Activated CD8-positive, alpha-beta memory T cell treated with anti-CD3 and anti-CD28 coated beads, Interleukin-2, amount 10 ng/mL, durations not matched to agents 7 days and 5 days (primary cell): ENCODE results near the gene CTNNBL1. TPM values are rescaled to one million over a fixed set of nuclear protein-coding genes. Genes with fewer than 3 reads are reported as not detected.

Experiments
- ATAC-seq: fragments of 150-1000 bp; cut with Tn5 transposase; one replicate; pipeline ENCODE4 v1.10.0; 2021; ENCODE audit warnings: moderate library complexity
- CTCF ChIA-PET: fragments of 350-600 bp; sonication (Branson Sonifier 250); formaldehyde crosslinking; loops from one replicate; lab custom pipeline; 2021; ENCODE audit warnings: antibody characterized with exemption; lab: Charles Lee
- DNase-seq: peaks from one replicate; pipeline ENCODE4 v3.0.0-alpha.2; 2020
- H3K27ac Mint-ChIP-seq: one replicate; pipeline ENCODE4 v1.8.0; 2021; ENCODE audit warnings: mild to moderate bottlenecking, mixed read lengths
- H3K27me3 Mint-ChIP-seq: one replicate; pipeline ENCODE4 v1.8.0; 2021; ENCODE audit warnings: mixed read lengths
- H3K36me3 Mint-ChIP-seq: one replicate; pipeline ENCODE4 v1.8.0; 2021; ENCODE audit warnings: mild to moderate bottlenecking, mixed read lengths
- H3K4me1 Mint-ChIP-seq: one replicate; pipeline ENCODE4 v1.8.0; 2021; ENCODE audit warnings: mixed read lengths
- H3K4me3 Mint-ChIP-seq: one replicate; pipeline ENCODE4 v1.8.0; 2021; ENCODE audit warnings: mild to moderate bottlenecking, moderate library complexity, mixed read lengths
- H3K9me3 Mint-ChIP-seq: one replicate; pipeline ENCODE4 v1.8.0; 2022; ENCODE audit warnings: low read depth, mixed read lengths
- total RNA-seq, 2 experiments: library from RNA; stranded (reverse); gene quantifications; one replicate each; pipeline ENCODE4 v1.2.3, GENCODE V29; 2021

The CTNNBL1 gene
- total RNA-seq, 2 experiments from 2014 or later, result 79.8 to 90.2 TPM

DNA sequence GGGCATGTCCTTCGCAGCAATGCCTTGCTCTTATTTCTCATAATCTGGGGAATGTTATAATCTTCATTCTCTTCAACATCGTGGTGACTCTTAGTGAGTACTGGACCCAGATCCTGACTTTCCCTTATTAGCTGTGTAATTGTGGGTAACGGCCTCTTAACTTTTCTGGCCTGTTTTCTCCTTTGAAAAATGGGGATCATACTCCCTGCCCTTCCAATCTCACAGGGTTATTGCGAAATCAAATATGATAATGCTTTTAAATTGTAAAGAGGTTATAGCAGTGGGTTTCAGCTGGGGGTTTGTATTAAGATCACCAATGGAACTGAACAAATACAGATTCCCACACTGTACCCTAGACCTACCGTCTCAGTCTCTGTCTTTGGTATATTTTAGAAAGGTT is 77.1 kb downstream of the CTNNBL1 start:
- H3K27ac Mint-ChIP-seq, result no peak overlapping the region
- no peak for ATAC-seq

DNA sequence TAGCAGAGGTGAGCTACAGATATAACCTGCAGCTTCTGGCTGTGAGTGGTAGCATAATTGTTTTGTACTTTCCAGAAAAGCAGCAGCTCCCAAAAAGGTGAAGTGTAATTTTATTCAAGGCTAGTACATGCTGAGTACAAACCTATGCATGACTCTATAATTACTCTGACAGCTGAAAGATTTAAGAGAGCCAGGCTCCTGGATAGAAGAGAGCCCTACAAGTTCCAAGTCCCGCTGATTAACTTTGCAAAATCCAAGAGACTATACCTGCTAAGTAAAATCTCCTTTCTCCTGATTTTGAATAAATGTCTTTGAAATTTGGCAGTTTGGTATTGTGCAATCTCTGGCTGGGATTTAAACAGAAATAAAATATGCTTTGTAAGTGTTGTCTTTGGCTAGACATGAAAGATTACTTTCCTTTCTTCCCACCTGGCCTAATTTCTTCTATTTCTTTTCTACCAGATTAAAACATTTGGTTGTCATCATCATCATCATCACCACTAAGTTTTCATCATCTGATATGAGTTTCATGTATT is 79.5 kb downstream of the CTNNBL1 start:
- no peaks in the 10 kb centered on the region for H3K9me3 Mint-ChIP-seq
- no peaks in the 10 kb centered on the region for H3K27me3 Mint-ChIP-seq
- DNase-seq (no peak), ATAC-seq (no peak)
- H3K27ac Mint-ChIP-seq, result no peak overlapping the region
- H3K4me1 Mint-ChIP-seq, result peaks cover 4% of the 10 kb centered on the region
- H3K36me3 Mint-ChIP-seq, result peaks cover 27% of the 10 kb centered on the region
- H3K4me3 Mint-ChIP-seq, result no peak overlapping the region
- CTCF ChIA-PET, result no interaction called here

More for the DNA sequence above, 77.1 kb downstream of the CTNNBL1 start:
- H3K36me3 Mint-ChIP-seq, result peaks cover 25% of the 10 kb centered on the region
- CTCF ChIA-PET, result no interaction called here
- H3K27me3 Mint-ChIP-seq, result no peaks in the 10 kb centered on the region
- no peaks in the 10 kb centered on the region for H3K9me3 Mint-ChIP-seq
- no peak overlapping the region for H3K4me3 Mint-ChIP-seq
- no peak for DNase-seq
- H3K4me1 Mint-ChIP-seq, result peaks cover 4% of the 10 kb centered on the region

DNA sequence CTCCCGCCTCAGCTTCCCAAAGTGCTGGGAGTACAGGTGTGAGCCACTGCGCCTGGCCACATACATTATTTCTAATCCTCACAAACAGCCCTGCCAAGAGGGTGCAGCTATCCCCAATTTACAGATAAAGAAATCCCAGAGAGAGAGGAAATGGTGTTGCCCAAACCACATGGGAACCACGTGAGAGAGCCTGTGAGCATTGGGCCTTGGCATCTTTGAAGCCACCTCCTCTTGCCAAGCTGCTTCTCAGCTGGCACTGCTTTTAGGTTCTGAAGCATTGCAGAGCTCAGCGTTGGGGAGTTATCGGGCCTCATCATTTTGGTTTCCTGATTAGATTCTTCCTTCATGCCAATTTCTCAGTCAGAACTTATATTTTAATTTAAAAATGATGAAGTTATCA is 80.3 kb downstream of the CTNNBL1 start:
- Mint-ChIP-seq H3K4me3 (no peak overlapping the region), H3K4me1 (peaks cover 4% of the 10 kb centered on the region), H3K27ac (peak overlapping the region; percentile 44), H3K27me3 (no peaks in the 10 kb centered on the region), H3K36me3 (peaks cover 30% of the 10 kb centered on the region), H3K9me3 (no peaks in the 10 kb centered on the region)
- no peak for DNase-seq
- ATAC-seq, result no peak
- CTCF ChIA-PET, result no interaction called here

DNA sequence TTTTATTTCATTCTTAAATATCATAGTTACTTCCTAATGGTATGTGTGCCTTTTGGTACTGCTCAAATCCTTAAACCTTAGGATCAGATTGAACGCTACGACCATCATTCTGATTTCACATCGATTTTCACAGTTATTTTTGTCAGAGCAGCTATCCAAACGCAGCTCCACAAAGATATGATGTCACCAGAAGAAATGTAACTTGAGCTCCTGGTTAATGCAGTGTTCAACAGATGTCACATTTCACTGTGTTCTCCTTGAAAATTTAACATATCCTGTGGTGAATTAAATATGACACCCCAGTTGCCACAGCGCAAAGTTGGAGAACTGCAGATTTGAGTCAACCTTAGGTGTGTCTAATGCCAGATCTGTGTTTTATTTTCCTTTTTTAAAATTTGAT is 81.4 kb downstream of the CTNNBL1 start:
- Mint-ChIP-seq H3K36me3 (peaks cover 36% of the 10 kb centered on the region), H3K9me3 (no peaks in the 10 kb centered on the region), H3K27me3 (no peaks in the 10 kb centered on the region), H3K4me3 (no peak overlapping the region), H3K4me1 (peaks cover 4% of the 10 kb centered on the region), H3K27ac (no peak overlapping the region)
- ATAC-seq, result no peak
- CTCF ChIA-PET, result no interaction called here
- no peak for DNase-seq

DNA sequence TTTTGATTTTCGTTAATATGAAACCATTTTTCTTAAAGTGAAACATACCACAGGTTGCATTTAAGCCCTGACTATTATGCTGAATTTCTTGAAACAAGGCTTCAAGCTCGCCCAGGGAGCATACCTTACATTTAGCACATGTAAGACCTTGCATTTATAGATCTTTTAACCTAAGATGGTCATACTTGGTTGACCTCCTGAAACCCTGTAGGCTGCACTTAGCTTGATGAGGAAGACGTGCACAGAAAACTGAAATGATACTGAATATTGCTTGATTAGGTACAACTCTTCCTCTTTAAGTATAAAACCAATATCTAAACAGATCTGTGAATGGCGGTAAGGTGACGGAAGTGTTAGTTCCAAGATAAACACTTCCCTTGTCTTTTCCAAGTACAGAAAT is 82.2 kb downstream of the CTNNBL1 start:
- H3K4me3 Mint-ChIP-seq, result no peak overlapping the region
- no peak for ATAC-seq

DNA sequence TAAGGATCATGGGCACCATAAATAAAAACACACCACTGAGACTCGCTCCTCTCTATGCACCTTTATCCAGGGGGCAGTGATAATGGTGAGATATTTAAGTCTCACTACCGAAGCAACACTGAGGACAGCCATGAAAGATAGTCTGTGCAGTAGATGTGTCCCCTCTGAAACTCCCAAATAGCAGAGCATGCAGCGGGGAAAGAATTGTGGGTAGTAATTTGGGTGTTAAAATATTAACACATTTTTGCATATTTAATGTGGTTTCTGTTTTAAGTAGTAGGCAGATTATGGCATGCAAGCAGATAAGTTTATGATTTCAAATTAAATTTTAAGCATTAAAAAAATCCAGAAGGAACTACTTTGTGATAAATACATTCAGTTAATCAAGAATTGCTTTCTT is 82.7 kb downstream of the CTNNBL1 start:
- Mint-ChIP-seq H3K27me3 (no peaks in the 10 kb centered on the region), H3K4me1 (peaks cover 4% of the 10 kb centered on the region), H3K9me3 (no peaks in the 10 kb centered on the region), H3K27ac (no peak overlapping the region), H3K36me3 (peaks cover 34% of the 10 kb centered on the region), H3K4me3 (no peak overlapping the region)
- CTCF ChIA-PET, result no interaction called here
- no peak for ATAC-seq
- DNase-seq, result no peak

More for the DNA sequence above, 82.2 kb downstream of the CTNNBL1 start:
- CTCF ChIA-PET, result interaction anchor here (0.6 kb wide), 1 partner anchor 13 kb away, joined by 3 read pairs; no protein-coding TSS in a partner anchor
- H3K27ac Mint-ChIP-seq, result no peak overlapping the region
- no peak for DNase-seq
- peaks cover 4% of the 10 kb centered on the region for H3K4me1 Mint-ChIP-seq
- no peaks in the 10 kb centered on the region for H3K27me3 Mint-ChIP-seq
- H3K36me3 Mint-ChIP-seq, result peaks cover 35% of the 10 kb centered on the region
- no peaks in the 10 kb centered on the region for H3K9me3 Mint-ChIP-seq

DNA sequence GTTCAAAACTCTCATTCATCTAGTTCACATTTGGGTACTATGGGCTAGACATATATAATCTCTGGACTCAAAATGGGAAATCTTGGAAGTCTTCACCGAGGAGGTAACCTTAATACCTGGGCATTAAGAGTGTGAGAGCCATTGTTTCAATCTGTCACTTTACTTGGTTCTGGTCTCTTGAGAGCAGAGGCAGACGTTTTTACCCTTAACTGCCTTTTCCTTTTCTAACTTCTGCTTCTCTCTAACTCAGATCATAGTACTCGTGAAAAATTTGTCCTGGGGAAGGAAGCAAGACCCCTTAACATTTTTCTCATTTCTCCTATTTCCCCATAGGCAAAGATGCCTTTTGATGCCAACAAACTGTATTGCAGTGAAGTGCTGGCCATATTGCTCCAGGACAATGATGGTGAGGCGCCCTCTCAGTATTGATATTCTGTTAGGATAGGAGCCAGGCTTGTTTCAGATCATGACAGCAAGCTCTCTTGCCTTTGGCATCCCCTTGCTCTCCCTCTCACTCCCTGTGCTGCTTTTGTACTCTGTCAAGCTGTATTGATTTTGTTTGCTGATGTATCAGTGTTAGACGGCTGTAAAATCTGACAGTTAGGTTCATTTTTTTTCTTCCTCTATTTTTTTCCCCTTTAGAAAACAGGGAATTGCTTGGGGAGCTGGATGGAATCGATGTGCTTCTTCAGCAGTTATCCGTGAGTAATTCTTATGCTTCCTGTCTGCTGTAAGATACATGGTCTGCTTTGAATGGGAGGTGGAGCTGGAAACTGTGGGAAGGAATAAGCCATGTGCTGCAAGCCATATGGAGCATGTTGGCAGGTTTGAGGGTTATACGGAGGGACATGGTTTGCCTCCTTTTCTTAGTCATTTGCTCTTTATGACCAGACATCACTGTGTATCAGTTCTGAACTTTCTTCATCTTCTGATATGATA is 83.5 kb downstream of the CTNNBL1 start:
- H3K27me3 Mint-ChIP-seq, result no peaks in the 10 kb centered on the region
- no peak for DNase-seq
- no peak for ATAC-seq
- CTCF ChIA-PET, result no interaction called here
- H3K36me3 Mint-ChIP-seq, result peaks cover 38% of the 10 kb centered on the region
- no peak overlapping the region for H3K4me3 Mint-ChIP-seq
- H3K4me1 Mint-ChIP-seq, result peaks cover 4% of the 10 kb centered on the region
- H3K27ac Mint-ChIP-seq, result no peak overlapping the region
- H3K9me3 Mint-ChIP-seq, result no peaks in the 10 kb centered on the region

DNA sequence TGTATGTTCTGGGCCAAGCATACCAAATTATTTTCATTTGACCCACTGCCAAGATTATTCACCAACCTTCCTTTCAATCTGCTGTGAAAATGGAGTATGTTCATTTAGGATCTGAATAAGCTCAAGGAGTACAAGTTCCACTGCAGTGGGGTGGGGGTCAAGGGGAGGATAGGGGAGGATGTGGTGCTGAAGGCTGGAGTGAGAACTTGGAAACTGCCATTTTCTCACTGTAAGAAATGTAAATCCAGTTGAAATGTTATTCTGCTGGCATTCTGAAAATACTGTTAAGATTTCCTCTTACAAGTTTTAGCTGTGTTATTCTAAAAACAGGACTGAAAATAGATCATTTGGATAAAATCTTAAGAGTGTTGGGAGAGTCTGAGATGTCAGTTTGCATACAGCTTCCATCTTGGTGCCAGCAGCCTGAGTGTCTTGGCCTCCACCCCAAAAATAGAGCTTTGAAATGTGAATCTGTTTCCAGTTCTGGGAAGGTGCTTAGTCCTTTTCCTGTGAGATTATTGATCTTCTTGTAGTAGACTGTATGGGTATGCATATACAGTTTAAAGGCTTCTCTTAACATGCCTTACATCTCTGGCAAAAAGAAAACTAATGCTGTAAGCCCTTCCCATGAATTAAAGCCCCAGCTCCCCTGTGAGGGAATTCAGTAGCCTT is 84.3 kb downstream of the CTNNBL1 start:
- H3K4me1 Mint-ChIP-seq, result peaks cover 4% of the 10 kb centered on the region
- H3K36me3 Mint-ChIP-seq, result peaks cover 36% of the 10 kb centered on the region
- CTCF ChIA-PET, result no interaction called here
- ATAC-seq (no peak), DNase-seq (no peak)
- H3K27ac Mint-ChIP-seq, result no peak overlapping the region
- H3K27me3 Mint-ChIP-seq, result no peaks in the 10 kb centered on the region
- no peaks in the 10 kb centered on the region for H3K9me3 Mint-ChIP-seq
- no peak overlapping the region for H3K4me3 Mint-ChIP-seq

DNA sequence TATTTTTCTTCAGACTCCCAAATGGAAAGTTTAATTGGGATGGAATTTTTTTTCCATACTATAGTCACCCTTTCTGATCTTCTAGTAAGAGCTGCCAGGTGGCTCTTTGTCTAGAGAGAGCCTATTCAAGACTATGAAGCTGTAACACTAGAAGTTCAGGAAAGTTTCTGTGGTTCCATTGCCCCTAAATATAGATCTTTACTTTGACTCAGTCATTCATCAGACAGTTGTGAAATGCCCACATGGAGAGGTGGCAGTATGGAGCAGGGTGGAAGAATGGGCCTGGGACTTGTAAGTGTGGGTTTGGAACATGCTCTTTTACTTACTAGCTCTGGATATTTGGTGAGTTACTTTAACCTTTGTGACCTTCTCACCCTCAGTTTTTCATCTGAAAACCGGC is 87.8 kb downstream of the CTNNBL1 start:
- Mint-ChIP-seq H3K9me3 (no peaks in the 10 kb centered on the region), H3K27me3 (no peaks in the 10 kb centered on the region), H3K36me3 (peaks cover 47% of the 10 kb centered on the region), H3K27ac (no peak overlapping the region), H3K4me1 (no peaks in the 10 kb centered on the region), H3K4me3 (no peak overlapping the region)
- no peak for DNase-seq
- CTCF ChIA-PET, result no interaction called here
- no peak for ATAC-seq

DNA sequence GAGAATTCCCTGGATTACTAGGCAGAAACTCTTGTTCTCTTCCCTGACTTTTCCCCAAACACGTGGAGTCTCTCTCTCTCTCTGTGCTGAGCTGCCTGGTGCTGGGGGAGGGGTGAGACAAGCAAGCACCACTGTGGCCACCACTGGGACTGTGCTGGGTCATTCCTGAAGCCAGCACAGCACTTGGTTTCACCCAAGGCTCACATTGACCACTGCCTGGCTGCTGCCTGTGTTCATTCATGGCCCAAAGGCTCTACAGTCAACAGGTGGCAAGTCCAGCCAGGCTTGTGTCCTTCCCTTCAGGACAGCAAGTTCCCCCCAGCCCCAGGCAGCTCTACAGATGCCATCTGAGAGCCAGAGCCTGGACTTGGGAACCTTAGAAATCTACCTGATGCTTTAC is 92.2 kb downstream of the CTNNBL1 start:
- Mint-ChIP-seq H3K9me3 (no peaks in the 10 kb centered on the region), H3K27ac (no peak overlapping the region), H3K27me3 (no peaks in the 10 kb centered on the region), H3K4me3 (no peak overlapping the region), H3K36me3 (peaks cover 55% of the 10 kb centered on the region), H3K4me1 (no peaks in the 10 kb centered on the region)
- DNase-seq (no peak), ATAC-seq (no peak)
- CTCF ChIA-PET, result no interaction called here

DNA sequence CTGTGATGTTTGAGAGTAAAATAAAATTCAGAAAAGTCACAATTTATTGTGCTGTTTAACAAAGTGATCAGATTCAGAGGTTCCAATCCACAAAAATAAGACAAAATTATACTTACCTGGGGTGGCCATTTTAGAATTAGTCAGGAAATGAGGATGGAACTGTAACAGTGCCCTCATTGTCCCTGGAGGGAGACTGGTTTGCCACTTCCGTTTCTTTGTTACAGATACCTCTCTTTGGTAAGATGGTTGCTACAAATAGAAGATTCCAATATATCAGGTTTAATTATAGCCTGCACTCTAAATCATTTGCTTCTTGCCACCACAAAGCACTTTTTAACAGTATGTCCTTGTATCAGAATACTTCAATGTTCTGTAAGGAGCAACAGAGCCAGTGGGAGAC is 95.6 kb downstream of the CTNNBL1 start:
- CTCF ChIA-PET, result no interaction called here
- H3K4me1 Mint-ChIP-seq, result no peaks in the 10 kb centered on the region
- no peak for DNase-seq
- no peaks in the 10 kb centered on the region for H3K9me3 Mint-ChIP-seq
- H3K36me3 Mint-ChIP-seq, result peaks cover 59% of the 10 kb centered on the region
- no peak for ATAC-seq
- H3K4me3 Mint-ChIP-seq, result no peak overlapping the region
- H3K27ac Mint-ChIP-seq, result no peak overlapping the region
- no peaks in the 10 kb centered on the region for H3K27me3 Mint-ChIP-seq

DNA sequence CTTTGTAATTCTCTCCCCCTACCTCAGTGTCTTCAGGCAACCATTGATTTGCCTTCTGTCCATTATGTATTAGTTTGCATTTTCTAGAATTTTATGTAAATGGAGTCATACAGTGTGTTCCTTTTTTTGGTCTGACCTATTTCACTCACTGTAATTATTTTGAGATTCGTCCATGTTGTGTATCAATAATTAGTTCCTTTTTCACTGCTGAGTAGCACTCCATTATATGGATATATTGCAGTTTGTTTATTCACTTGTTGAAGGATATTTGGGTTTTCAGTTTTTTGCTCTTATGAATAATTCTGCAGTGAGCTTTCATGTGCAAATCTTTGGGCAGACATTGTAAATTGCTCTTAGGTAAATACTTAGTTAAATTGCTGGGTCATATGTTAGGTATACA is 97.1 kb downstream of the CTNNBL1 start:
- Mint-ChIP-seq H3K4me1 (no peaks in the 10 kb centered on the region), H3K9me3 (no peaks in the 10 kb centered on the region), H3K36me3 (peaks cover 52% of the 10 kb centered on the region), H3K27ac (no peak overlapping the region), H3K27me3 (no peaks in the 10 kb centered on the region), H3K4me3 (no peak overlapping the region)
- DNase-seq (no peak), ATAC-seq (no peak)
- CTCF ChIA-PET, result interaction anchor here (0.7 kb wide), 1 partner anchor 14 kb away, joined by 3 read pairs; no protein-coding TSS in a partner anchor

DNA sequence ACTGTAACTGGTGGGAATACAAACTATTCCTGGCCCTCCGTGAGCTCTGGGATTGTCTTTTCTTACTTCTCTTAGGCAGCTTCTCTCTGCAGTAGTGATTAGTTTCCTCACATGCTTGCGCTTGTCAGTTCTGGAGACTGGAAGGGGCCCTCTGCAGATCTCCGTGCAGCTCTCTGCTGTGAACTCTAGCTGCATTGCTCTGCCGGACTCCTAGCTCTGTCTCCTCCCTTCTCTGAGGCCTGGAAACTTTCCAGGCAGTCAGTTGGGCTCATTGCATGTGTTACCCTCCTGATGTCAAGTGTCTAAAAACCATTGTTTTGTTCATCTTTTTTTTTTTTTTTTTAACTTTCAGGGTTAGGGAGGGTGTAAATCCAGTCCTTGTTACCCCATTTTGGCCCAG is 102.3 kb downstream of the CTNNBL1 start:
- no peak for DNase-seq
- peaks cover 29% of the 10 kb centered on the region for H3K36me3 Mint-ChIP-seq
- H3K27ac Mint-ChIP-seq, result no peak overlapping the region
- ATAC-seq, result no peak
- CTCF ChIA-PET, result interaction anchor here (1.1 to 1.2 kb wide), 2 partner anchors 9 to 426 kb away, joined by 3 read pairs; no protein-coding TSS in a partner anchor
- no peaks in the 10 kb centered on the region for H3K27me3 Mint-ChIP-seq
- no peaks in the 10 kb centered on the region for H3K9me3 Mint-ChIP-seq
- no peak overlapping the region for H3K4me3 Mint-ChIP-seq
- H3K4me1 Mint-ChIP-seq, result no peaks in the 10 kb centered on the region
